DMS79 treated with DMSO at 0.1 percent for 48 hours (cell line): ENCODE measurements around the gene QTRT2.
A peak's percentile ranks its signal among the peaks of the same experiment; 100 is the strongest.

ENCODE experiments used
- DNase-seq: peaks from one replicate; lab custom pipeline; 2025; lab: John Stamatoyannopoulos, UW

The QTRT2 gene

DNA sequence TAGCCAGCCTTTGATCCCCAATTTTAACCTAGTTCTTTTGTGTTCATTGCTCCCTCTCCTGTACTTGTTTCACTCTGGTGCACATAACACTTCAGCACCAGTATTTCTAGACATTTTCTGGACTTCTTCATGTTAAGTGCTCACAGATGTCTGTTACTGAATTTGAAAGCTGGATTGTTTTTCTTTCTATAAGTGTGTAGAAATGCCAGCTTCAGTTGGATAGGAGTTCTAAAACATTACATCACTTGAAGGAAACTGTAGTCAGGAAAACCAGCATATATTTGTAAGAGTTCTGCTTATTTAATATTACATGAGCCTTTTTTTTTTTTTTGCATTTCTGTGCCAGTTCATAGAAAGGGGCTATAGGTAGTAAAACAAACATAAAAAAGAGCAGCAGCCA is 21.6 kb downstream of the QTRT2 start:
- peak; percentile 29 for DNase-seq

DNA sequence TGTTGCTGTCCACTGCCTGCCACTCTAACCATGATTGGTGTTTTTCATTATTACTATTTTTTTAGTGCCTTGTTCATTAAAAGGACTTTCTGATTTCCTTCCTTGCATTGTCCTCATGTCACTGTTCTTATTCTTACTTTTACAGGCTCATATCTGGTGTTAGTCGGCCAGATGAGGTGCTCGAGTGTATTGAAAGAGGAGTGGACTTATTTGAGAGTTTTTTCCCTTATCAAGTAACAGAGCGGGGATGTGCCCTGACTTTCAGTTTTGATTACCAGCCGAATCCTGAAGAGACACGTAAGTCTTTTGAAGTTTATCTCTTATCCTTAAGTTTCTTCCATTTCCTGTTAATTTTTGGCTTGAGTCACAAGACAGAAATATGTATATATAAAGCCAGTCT is 23.2 kb downstream of the QTRT2 start:
- DNase-seq = no peak

DNA sequence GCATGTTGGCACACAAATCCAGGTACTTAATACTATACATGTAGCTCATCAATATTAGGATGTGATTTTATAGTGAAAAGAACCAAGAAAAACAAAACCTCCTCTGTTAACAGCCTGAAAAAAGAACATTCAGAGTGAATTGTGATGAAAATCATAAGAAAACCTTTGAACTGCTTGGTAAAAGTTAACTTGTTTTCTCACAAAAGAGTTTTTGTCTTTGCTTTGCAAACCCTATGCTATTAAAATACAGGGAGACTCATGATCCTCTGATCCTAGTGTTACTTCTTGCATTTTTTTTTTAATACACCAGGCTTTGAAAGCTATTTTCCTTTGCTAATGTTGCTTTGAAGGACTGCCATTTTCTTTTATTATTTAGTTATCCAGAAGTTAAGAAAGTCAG is 23.7 kb downstream of the QTRT2 start:
- no peak for DNase-seq

DNA sequence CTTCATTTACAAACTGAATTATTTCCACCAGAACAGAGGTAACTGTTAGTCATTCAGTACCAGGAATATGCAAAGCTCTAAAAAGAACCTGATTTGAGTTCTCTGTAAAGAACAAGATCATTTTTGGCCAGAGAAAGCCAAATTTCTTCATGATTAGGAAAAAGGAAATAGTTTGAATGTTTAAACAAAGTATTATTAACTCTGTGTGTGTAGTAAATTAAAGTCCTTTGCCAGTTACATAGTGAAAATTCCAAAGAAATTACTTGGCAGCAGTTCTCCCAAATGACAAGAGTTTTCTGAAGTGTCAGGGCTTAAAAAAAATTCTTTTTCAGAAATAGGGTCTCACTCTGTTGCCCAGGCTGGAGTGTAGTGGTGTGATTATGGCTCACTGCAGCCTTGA is 24.5 kb downstream of the QTRT2 start:
- no peak for DNase-seq

DNA sequence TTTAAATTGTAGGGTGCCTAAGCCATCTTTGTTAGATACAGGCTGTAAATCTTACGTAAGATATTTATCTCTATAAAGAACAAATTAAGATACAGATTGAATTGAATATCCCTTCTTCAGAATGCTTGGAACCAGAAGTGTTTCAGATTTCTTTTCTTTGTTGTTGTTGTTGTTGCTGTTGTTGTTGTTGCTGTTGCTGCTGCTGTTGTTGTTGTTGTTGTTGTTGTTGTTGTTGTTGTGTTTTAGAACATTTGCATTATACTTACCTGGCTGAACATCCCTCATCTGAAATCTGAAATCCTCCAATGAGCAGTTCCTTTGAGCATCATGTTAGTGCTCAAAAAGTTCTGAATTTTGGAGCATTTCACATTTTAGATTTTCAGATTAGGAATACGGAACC is 26.6 kb downstream of the QTRT2 start:
- no peak for DNase-seq

DNA sequence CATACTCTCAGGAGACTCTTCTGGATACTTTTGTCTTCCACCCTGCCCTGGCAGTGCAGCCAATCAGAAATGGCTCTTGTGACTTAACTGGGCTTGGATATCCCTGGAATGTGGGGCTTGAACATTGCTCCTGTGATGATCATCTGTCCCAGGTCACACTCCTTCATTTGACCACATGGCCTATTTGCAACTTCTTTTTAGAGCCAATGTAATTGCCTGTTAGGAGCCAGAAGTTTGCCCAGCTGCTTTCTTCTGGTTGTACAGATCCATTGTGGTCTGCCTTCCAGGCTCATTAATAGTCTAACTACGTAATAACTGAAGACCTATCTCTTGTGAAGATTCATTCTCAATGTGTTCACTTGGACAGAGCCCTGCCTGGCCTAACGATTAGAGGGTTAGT is 29.8 kb downstream of the QTRT2 start:
- DNase-seq = no peak

DNA sequence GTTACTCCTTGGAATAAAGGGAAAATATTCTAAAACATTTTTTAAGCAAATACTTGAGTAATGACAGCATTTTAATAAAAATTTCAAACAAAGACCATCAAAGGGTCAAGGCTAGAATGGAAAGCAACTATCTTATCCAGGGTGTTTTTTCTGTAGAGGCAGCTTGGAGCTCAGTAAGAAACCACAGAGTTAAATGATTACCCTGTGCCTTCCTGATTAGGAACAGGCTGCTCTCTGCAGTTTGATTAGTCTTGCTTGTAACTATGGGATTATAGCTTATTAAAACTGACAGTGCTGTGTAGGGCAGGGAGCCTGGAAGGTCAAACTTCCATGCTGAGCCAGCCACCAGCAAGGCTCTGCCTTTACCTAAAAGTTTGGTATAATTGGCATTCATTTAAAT is 33.1 kb downstream of the QTRT2 start:
- no peak for DNase-seq

DNA sequence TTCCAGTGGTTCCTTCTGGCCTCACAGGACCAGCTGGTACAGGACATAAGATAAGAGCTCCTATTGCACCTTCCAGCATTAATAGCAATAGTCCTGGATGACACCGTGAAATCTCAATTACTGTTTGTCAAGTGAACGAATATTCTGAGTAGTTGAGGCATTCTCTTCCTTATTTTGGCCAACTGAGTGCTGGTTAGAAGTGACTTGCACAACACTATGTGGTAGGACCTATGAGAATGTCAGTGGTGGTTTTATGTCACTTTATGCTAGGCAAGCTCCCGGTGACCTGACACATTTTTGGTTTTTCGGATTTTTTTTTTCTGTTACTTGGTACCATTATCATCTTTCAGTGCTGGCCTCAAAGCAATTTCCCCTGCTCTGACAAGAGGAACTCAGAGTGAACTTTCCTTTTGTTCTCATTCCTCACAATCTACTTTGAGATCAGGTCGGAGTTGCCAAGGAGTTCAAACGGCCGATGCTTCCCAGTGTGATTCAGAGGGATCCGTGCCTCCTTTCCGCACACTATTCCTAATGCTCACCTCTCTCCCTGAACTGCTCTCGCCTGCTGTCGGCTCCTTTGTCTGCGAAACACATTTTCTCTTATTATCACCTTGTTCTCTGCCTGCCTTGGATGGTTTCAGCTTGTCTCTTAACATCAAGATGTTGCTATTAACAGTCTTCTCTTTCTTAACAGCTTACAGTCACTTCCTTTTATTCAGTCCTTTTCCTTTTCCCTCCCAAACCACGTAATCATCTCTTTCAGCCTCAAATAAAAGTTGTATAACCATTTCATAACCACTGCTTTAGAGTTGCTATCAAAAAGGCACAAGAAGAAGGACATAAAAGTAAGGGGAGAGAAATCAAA is 35.8 kb downstream of the QTRT2 start:
- no peak for DNase-seq

DNA sequence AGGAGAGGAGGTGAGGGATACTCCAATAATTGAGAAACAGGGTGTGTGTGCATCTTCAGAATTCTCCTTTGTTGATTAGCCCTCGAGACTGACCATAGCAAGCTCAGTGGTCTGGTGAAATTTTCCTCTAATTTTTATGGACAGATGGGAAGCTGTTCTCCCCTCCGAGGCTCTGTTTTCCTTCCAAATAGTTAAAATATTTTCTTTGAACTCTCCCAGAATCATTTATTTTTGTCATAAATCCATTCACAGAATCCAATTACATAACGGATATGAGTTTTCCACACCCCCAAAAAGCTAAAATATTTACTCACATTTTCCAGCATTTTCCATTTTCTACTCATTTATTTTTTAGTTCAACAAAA is 36.5 kb downstream of the QTRT2 start:
- DNase-seq = no peak

DNA sequence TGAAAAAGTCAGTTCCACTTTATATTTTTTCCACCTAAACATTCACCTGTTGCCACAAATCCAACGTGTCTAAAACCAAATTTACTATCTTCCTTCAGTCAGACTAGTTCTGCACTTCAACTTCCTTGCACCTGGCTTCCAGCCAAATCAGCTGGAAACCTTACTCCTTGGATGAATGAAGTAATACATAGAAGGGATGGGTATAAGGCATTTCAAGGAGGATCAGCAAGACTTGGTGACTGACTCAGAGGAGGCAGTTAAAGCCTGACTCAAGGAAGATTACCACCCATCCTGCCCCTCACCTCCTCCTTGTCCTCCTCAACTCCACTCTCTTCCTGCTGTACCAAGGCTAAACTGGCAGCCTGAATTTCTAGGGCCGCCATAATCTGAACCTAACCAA is 37.1 kb downstream of the QTRT2 start:
- DNase-seq = peak; percentile 55

DNA sequence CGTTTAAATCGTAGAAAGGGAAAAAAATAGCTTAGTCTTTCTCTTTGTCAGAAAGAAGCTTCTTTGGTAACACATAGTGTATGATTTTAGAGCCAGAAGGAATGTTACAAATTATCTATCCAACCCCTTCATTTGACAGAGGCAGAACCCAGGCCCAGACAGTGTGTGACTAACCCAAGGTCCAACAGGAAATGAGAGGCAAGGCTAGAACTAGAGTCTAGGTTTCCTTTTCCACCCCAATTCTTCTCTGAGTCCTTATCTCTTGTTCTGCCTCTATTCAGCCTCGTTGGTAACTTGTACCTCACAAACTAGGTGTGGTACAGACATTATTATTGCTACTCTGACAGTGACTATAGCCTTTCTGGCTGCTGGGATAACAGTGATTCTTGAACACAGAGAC is 39.3 kb downstream of the QTRT2 start:
- DNase-seq = no peak

DNA sequence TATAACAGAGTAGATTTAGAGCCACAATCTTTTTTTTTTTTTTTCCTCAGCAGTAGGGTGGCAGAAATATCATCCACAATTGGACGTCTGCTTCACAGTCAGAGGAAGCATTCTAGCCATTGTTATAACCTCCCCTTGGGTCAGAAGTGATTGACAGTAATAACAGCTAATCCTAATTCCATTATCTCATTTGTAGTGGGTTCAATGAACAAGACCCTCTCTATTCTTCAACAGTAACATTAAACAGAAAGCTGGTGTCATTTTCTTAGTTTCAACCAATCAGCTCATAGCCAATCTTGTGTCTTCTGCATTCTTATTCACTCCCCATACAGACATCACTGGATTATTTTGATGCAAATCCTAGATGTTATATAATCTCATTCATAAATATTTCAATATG is 44.6 kb downstream of the QTRT2 start:
- DNase-seq = no peak

DNA sequence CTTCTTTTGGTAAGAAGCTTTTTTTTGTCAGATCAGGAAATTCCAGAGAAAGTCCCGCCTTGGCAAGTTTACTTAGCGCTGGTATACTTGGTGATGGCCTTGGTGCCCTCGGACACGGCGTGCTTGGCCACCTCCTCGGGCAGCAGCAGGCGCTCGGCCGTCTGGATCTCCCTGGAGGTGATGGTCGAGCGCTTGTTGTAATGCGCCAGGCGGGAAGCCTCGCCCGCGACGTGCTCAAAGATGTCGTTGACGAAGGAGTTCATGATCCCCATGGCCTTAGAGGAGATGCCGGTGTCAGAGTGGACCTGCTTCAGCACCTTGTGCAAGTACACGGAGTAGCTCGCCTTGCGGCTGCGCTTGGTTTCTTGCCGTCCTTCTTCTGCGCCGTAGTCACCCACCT is 46.6 kb downstream of the QTRT2 start:
- no peak for DNase-seq

DNA sequence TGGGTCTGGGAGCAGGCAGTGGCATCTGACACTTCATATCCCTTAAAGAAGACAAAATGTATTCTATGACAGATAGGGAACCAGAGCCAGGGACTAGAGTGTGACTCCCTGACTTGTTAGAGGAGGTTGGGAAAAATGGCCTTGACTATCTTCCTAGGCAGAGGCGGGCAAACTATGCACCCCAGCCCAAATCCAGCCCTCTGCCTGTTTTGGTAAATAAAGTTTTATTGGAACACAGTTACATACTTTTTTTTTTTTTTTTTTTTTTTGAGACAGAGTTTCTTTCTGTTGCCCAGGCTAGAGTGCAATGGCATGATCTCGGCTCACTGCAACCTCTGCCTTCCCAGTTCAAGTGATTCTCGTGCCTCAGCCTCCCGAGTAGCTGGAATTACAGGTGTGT is 47.3 kb downstream of the QTRT2 start:
- no peak for DNase-seq

DNA sequence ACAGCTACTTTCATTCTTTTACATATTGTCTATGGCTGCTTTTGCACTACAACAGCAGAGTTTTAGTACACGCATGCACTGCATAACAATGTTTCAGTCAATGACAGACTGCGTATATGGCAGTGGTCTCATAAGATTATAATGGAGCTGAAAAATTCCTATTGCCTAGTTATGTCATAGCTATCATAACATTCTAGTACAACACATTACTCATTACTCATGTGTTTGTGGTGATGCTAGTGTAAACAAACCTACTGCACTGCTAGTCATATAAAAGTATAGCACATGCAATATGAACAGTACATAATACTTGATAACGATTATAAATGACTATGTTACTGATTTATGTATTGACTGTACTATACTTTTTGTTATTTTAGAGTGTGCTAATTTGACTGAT is 47.9 kb downstream of the QTRT2 start:
- no peak for DNase-seq

DNA sequence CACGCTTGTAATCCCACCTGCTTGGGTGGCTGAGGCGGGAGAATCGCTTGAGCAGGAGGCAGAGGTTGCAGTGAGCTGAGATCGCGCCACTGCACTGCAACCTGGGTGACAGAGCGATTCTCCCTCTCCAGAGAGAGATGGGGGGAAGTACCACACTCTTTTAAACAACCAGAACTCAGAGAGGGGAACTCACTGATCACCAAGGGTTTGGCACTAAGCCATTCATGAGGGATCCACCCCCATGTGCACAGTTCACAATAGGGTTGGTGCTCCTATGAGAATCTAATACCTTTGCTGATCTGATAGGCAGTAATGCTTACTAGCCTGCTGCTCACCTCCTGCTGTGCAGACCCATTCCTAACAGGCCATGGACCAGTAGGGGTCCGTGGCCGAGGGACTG is 51.6 kb downstream of the QTRT2 start:
- DNase-seq = no peak

DNA sequence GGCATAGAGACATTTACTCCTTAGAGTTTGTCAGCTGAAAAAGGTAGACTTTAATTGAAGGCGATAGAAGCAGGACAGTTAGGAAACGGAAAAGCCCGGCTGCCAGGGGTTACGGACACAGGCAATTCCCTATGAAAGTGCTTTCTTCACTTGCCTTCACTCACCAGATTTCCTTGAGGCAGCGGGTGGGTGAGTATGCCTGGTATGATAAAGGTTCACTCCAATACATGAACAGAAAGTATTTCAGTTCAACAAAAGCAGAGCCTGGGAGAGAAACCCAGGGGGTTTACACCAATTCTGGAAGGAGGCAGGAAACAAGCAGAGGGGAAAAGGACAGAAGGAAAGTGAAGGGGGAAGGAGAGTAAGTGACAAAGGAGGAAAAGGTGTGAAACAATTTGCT is 53.9 kb downstream of the QTRT2 start:
- no peak for DNase-seq

DNA sequence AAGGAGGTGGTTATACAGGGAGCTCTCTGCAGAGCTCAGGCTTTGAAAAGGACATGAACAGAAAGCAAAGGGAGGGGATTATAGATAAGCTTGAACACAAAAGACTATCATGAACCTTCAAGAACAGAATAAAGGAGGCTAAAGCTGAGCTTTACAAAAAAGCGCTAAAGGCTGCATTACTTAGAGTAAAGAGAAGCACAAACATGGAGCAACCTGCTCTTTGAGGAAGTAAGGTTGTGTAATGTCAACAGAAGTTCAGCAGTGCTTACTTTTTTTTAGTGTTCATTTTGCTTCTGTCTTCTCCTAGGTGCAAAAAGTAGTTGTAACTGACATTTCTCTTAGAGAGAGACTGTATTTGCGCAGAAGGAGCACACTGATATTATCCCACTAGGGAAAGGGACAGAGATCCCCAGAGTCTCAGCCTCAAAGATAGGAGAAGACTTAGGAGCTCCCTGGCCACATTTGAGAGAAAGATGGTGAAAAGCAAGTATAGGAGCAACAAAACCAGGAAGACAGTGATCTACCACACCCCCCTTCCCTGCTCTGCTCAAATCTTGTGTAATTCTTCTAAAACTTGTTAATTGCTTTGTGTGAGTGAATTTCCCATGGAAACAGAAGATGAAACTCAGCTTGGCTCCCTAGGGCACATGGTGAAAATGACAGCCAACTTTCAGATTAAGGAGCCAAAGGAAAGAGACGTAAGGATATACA is 54.7 kb downstream of the QTRT2 start:
- no peak for DNase-seq

DNA sequence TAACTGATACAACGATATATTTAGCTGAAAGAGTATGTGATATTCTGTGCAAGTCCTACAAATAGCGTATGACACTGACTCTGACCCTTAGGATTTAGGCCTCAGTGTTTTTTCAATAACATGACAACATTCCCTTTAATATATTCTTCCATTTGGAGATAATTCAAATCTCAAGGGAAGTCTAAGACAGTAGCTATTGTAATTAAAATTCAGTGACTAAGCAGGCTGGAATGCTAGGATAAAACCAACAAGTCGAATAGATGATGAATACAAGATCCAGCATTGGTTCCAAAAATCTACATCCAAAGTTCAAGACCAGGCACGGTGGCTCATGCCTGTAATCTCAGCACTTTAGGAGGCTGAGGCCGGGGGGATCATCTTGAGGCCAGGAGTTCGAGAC is 56.2 kb downstream of the QTRT2 start:
- DNase-seq = no peak

DNA sequence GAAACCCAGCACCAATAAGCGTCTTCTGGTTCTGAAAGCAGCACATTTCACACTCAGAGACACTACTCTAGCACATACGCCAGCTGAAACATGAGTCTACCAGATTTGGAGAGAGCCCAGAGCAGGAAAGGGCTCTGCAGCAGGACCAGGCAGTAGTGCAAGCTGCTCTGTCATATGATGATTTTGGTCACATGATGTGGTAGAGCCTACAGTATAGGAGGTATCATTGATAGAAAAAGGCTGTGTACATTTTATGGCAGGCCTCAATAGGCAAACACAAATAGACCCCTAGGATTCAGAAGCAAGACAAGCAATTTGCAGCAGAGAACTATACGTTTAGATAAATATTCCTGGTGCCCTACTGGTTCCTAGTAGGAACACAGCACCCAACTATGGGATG is 58.2 kb downstream of the QTRT2 start:
- no peak for DNase-seq

DNA sequence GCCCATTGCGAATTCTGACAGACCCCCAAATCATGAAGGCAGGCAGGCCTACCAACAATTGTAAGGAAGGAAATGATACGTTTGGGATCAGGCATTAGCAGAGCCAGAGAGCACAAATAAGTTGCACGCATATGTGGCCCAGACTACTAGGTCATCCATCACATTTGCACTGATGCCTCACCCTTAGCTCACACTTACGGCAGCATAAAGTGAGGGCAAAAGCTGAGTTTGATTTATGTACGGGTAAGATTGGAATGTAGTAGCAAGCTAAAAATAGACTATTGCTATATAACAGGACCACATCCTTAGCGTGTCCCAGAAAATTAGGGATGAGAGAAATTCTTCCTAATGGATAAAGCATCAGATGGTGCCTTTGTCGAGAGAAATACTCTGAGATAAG is 58.6 kb downstream of the QTRT2 start:
- no peak for DNase-seq

DNA sequence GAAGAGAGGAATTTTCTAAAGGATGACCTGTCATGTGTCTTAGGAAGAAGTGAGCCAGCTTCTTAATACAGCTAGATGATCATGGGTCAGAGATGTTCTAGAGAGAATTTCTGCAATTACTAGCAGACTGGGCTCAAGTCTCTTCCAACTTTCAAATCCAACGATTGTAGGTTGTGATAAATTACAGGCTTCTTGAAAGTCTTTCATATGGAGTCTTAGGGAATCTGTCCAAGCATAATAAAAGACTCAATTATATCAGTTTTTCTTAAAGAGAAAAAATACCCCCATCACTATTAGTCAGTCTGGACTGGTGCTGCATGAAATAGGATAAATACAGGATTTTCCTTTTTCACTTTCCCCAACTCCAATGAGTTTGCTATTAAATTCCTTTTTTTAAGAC is 63.2 kb downstream of the QTRT2 start:
- DNase-seq = no peak

DNA sequence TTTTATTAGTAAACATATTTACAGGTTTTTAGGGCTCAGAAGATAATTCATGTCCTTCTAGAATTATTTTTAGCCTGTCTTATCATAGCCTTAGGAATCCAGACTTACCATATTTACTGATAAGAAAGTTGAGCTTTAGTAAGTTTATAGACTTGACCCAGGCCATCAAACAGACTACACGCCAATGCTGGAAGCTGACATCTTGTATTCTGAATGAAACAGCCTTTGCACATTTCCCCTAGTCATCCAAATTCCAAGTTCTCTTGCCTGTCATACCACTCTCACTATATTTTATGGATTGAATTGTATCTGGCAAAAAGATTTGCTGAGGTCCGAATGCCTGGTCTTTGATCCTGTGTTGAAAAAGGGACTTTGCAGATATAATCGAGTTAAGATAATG is 63.7 kb downstream of the QTRT2 start:
- no peak for DNase-seq
